CD14-positive monocyte (primary cell): ENCODE results near the gene ATP6V0E1. TPM values are rescaled to one million over a fixed set of nuclear protein-coding genes. Genes with fewer than 3 reads are reported as not detected.
A peak's percentile ranks its signal among the peaks of the same experiment; 100 is the strongest.

Experiments
- DNase-seq, 3 donors: peaks; one replicate each; pipeline ENCODE4 v3.0.0-alpha.2; 2011 to 2022
- H2AFZ ChIP-seq: 2 replicates; pipeline ENCODE4 v1.6.0; 2012; ENCODE audit warnings: mild to moderate bottlenecking, low read depth, low read length, inconsistent platforms; ENCODE audit not compliant: insufficient read depth, poor library complexity, severe bottlenecking
- H3K27ac ChIP-seq, 2 donors: 1 replicate in 1 of 2; 2 replicates in 1 of 2; pipeline ENCODE4 v1.5.1; 2012 to 2013; ENCODE audit warnings: low read length in 2 of 2, control low read depth in 1 of 2, inconsistent platforms in 1 of 2, low read depth in 1 of 2, mild to moderate bottlenecking in 1 of 2
- H3K27me3 ChIP-seq, 2 donors: one replicate each; pipeline versions ENCODE4 v1.6.0 to v1.6.1; 2011 to 2013; ENCODE audit warnings: low read length in 2 of 2; ENCODE audit not compliant: control insufficient read depth in 2 of 2, insufficient read depth in 2 of 2
- H3K36me3 ChIP-seq, 2 donors: replicated peaks in 1 of 2; 1 replicate in 1 of 2; 2 replicates in 1 of 2; pipeline versions ENCODE4 v1.5.1 to v1.6.1; 2012 to 2013; ENCODE audit warnings: low read length in 2 of 2, control low read depth in 1 of 2, inconsistent platforms in 1 of 2, mild to moderate bottlenecking in 1 of 2; ENCODE audit not compliant: insufficient read depth in 2 of 2, control insufficient read depth in 1 of 2
- H3K4me1 ChIP-seq, 2 donors: 1 replicate in 1 of 2; 2 replicates in 1 of 2; pipeline versions ENCODE4 v1.5.1 to v1.6.1; 2012 to 2013; ENCODE audit warnings: low read length in 2 of 2, control low read depth in 1 of 2, inconsistent platforms in 1 of 2, mild to moderate bottlenecking in 1 of 2, moderate library complexity in 1 of 2; ENCODE audit not compliant: insufficient read depth in 2 of 2, control insufficient read depth in 1 of 2
- H3K4me2 ChIP-seq: replicated peaks from 2 replicates; pipeline ENCODE3; 2012; ENCODE audit warnings: low read length, moderate library complexity, mild to moderate bottlenecking; ENCODE audit not compliant: poor library complexity, severe bottlenecking; ENCODE audit errors: extremely low read depth
- H3K4me3 ChIP-seq, 3 experiments: fragments of 200-600 bp in 1 of 3; sonication (generic) in 1 of 3; replicated peaks in 1 of 3; 1 replicate in 2 of 3; 2 replicates in 1 of 3; pipeline ENCODE4 v1.5.1; 2011 to 2013; ENCODE audit warnings: low read length in 3 of 3, mild to moderate bottlenecking in 3 of 3, control low read depth in 2 of 3, low read depth in 2 of 3, inconsistent platforms in 1 of 3, moderate library complexity in 1 of 3
- H3K79me2 ChIP-seq: 2 replicates; pipeline ENCODE4 v1.6.0; 2012; ENCODE audit warnings: mild to moderate bottlenecking, control low read depth, inconsistent platforms, low read length, moderate library complexity; ENCODE audit not compliant: insufficient read depth
- H3K9ac ChIP-seq: 2 replicates; pipeline ENCODE4 v1.6.0; 2017; ENCODE audit warnings: low read length, mild to moderate bottlenecking; ENCODE audit not compliant: insufficient read depth, poor library complexity, severe bottlenecking
- H3K9me3 ChIP-seq, 2 donors: replicated peaks in 1 of 2; 1 replicate in 1 of 2; 2 replicates in 1 of 2; pipeline versions ENCODE4 v1.5.1 to v1.6.1; 2012 to 2013; ENCODE audit warnings: low read length in 2 of 2, control low read depth in 1 of 2; ENCODE audit not compliant: control insufficient read depth in 1 of 2, insufficient read depth in 1 of 2
- H4K20me1 ChIP-seq: 2 replicates; pipeline ENCODE4 v1.6.0; 2012; ENCODE audit warnings: mild to moderate bottlenecking, low read length, control low read depth, moderate library complexity; ENCODE audit not compliant: insufficient read depth
- H3K27ac Mint-ChIP-seq, 7 donors: one replicate each; pipeline ENCODE4 v1.8.0; 2020; ENCODE audit warnings: mild to moderate bottlenecking in 7 of 7, mixed read lengths in 7 of 7, moderate library complexity in 6 of 7, inconsistent platforms in 2 of 7
- H3K27me3 Mint-ChIP-seq, 3 donors: one replicate each; pipeline ENCODE4 v1.8.0; 2021 to 2022; ENCODE audit warnings: low read depth in 3 of 3, mild to moderate bottlenecking in 3 of 3, mixed read lengths in 3 of 3, moderate library complexity in 3 of 3, inconsistent platforms in 1 of 3
- H3K36me3 Mint-ChIP-seq, 2 donors: one replicate each; pipeline ENCODE4 v1.8.0; 2020; ENCODE audit warnings: mixed read lengths in 2 of 2, inconsistent platforms in 1 of 2, mild to moderate bottlenecking in 1 of 2
- H3K4me1 Mint-ChIP-seq: one replicate; pipeline ENCODE4 v1.8.0; 2020; ENCODE audit warnings: mild to moderate bottlenecking, mixed read lengths
- H3K4me3 Mint-ChIP-seq, 2 donors: one replicate each; pipeline ENCODE4 v1.8.0; 2020; ENCODE audit warnings: mild to moderate bottlenecking in 2 of 2, mixed read lengths in 2 of 2, moderate library complexity in 1 of 2
- H3K9me3 Mint-ChIP-seq, 7 donors: one replicate each; pipeline ENCODE4 v1.8.0; 2020 to 2022; ENCODE audit warnings: mixed read lengths in 7 of 7, mild to moderate bottlenecking in 6 of 7, moderate library complexity in 6 of 7, inconsistent platforms in 2 of 7
- WGBS: methylation state at CpG from one replicate; pipeline ENCODE4 v1.1.5; 2013; ENCODE audit warnings: missing lambda C conversion rate; ENCODE audit not compliant: insufficient coverage; 5-methylcytosine and 5-hydroxymethylcytosine counted together
- intact Hi-C, 2 donors: fragments of 100-400 bp; cut with micrococcal nuclease; formaldehyde crosslinking; loops; one replicate each; pipeline versions ENCODE4 v1.15.0 to v1.15.1; 2023
- polyA plus RNA-seq, 3 donors: library from polyadenylated mRNA; depleted of rRNA in 1 of 3; unstranded in 2 of 3; stranded (reverse) in 1 of 3; fragments of 300-500 nt in 2 of 3; fragments of >200 nt in 1 of 3; fragmentation: Illumina TruSeq in 2 of 3; gene quantifications; 1 replicate in 2 of 3; 2 replicates in 1 of 3; pipeline ENCODE4 v1.2.3, GENCODE V29; 2012 to 2021
- small RNA-seq: library from RNA; depleted of rRNA; stranded (forward); fragments of <200 nt; gene quantifications from one replicate; pipeline ENCODE3, GENCODE V24; 2012; ENCODE audit warnings: low read depth; ENCODE audit not compliant: insufficient read length
- TF ChIP-seq, protein P1 (sequence below): fragments of 200-600 bp; IDR thresholded peaks from one replicate; pipeline ENCODE4 v1.8.0; 2022; ENCODE audit warnings: antibody characterized with exemption, mild to moderate bottlenecking

ATP6V0E1 gene
- polyA plus RNA-seq, 3 donors, result 216 to 760 (median 698) TPM

DNA sequence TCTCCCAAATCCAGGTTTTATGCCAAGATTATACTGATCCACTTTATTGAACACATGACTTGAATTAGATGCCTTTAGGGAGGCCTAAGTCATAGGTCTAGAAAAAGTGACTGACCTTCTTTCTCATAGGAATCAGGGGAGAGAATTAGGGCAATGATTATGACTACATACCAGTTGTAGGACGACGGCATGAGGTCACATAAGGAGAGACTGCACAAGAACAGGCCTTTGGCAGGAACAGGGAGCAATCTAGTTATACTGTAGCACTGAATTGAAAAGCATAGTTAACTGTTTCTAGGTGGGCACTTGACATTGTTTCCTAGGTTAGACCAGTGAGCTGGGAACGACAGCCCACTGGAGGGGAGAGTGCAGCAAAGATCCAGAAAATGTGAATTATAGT lies 95.3 kb downstream of the ATP6V0E1 start:
- H3K4me3 Mint-ChIP-seq, result no peak overlapping the region
- peaks cover 34% of the 10 kb centered on the region for H3K79me2 ChIP-seq
- H3K27me3 Mint-ChIP-seq, result no peaks in the 10 kb centered on the region
- H2AFZ ChIP-seq, result no peak overlapping the region
- peak overlapping the region in 1 of 7 donors; percentile 25 for H3K27ac Mint-ChIP-seq
- H3K27me3 ChIP-seq, result no peaks in the 10 kb centered on the region
- H3K9me3 ChIP-seq, result peaks cover 0 to 4% of the 10 kb centered on the region in 2 donors
- no peaks in the 10 kb centered on the region for H3K4me1 ChIP-seq
- H3K4me2 ChIP-seq, result no peak overlapping the region
- H3K36me3 Mint-ChIP-seq, result peaks cover 25 to 34% of the 10 kb centered on the region in 2 donors
- no peak overlapping the region for H3K4me3 ChIP-seq
- 100% methylated on average over 2 of the region's 3 CpGs for WGBS
- peaks cover 0 to 3% (median 2%) of the 10 kb centered on the region in 7 donors for H3K9me3 Mint-ChIP-seq
- H3K36me3 ChIP-seq, result peaks cover 16 to 23% of the 10 kb centered on the region in 2 donors
- H3K4me1 Mint-ChIP-seq, result peaks cover 8% of the 10 kb centered on the region
- TF ChIP-seq, protein P1, sequence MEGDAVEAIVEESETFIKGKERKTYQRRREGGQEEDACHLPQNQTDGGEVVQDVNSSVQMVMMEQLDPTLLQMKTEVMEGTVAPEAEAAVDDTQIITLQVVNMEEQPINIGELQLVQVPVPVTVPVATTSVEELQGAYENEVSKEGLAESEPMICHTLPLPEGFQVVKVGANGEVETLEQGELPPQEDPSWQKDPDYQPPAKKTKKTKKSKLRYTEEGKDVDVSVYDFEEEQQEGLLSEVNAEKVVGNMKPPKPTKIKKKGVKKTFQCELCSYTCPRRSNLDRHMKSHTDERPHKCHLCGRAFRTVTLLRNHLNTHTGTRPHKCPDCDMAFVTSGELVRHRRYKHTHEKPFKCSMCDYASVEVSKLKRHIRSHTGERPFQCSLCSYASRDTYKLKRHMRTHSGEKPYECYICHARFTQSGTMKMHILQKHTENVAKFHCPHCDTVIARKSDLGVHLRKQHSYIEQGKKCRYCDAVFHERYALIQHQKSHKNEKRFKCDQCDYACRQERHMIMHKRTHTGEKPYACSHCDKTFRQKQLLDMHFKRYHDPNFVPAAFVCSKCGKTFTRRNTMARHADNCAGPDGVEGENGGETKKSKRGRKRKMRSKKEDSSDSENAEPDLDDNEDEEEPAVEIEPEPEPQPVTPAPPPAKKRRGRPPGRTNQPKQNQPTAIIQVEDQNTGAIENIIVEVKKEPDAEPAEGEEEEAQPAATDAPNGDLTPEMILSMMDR, result no peak
- no peak for DNase-seq
- peaks cover 86% of the 10 kb centered on the region for H4K20me1 ChIP-seq
- intact Hi-C loops, result no loop called here
- no peak overlapping the region for H3K27ac ChIP-seq
- H3K9ac ChIP-seq, result no peak overlapping the region

Small RNAs within 50 kb of the gene (small RNA-seq; reads per million reads assigned to genes)
- not detected for gene RF00019
- 115 reads per million, percentile 96 among the genes with 10 or more reads in this experiment for gene SNORA74B

Other genes with a start within 250 kb of the ATP6V0E1 start
- 1,000 to 10,000 TPM; 1,963 to 4,884 (median 3,954) TPM for gene DUSP1, start 212.6 kb upstream of the ATP6V0E1 start, polyA plus RNA-seq
- 10 to 100 TPM; 28.3 to 76.2 (median 34.1) TPM for gene ERGIC1, start 149.5 kb upstream of the ATP6V0E1 start, polyA plus RNA-seq
- gene RPL26L1, start 24.3 kb upstream of the ATP6V0E1 start, polyA plus RNA-seq, result 10 to 100 TPM; 31.5 to 60.9 (median 58.6) TPM
- 10 to 100 TPM; 23.1 to 27.6 (median 23.6) TPM for gene CREBRF, start 72.6 kb downstream of the ATP6V0E1 start, polyA plus RNA-seq
- 10 to 100 TPM in 1 of 3 donors, 1 to 10 TPM in 2; 9.2 to 13.6 (median 9.8) TPM for gene BNIP1, start 160.8 kb downstream of the ATP6V0E1 start, polyA plus RNA-seq